Left lung (tissue), 10 donors: ENCODE results near the gene EPHB1. TPM values are rescaled to one million over a fixed set of nuclear protein-coding genes. Genes with fewer than 3 reads are reported as not detected.

Experiments used
- ATAC-seq: fragments of 200-7000 bp; cut with Tn5 transposase; one replicate; pipeline ENCODE4 v1.9.1; 2020; ENCODE audit warnings: moderate library complexity
- DNase-seq, 4 donors: peaks; one replicate each; pipeline ENCODE4 v3.0.0-alpha.2; 2013 to 2020
- H3K27ac ChIP-seq, 2 donors: fragments of 200-600 bp; sonication (generic) in 1 of 2; one replicate each; pipeline versions ENCODE4 v1.5.0 to v1.8.0; 2020 to 2021
- H3K27me3 ChIP-seq, 2 donors: fragments of 200-600 bp; sonication (generic) in 1 of 2; one replicate each; pipeline versions ENCODE4 v1.5.0 to v1.8.0; 2020 to 2021
- H3K36me3 ChIP-seq, 2 donors: fragments of 200-600 bp; sonication (generic) in 1 of 2; one replicate each; pipeline versions ENCODE4 v1.5.0 to v1.8.0; 2020 to 2021
- H3K4me1 ChIP-seq, 2 donors: fragments of 200-600 bp; one replicate each; pipeline ENCODE4 v1.8.0; 2021
- H3K4me3 ChIP-seq, 2 donors: fragments of 200-600 bp; sonication (generic) in 1 of 2; one replicate each; pipeline versions ENCODE4 v1.5.0 to v1.8.0; 2020 to 2021; ENCODE audit warnings: mild to moderate bottlenecking in 1 of 2
- H3K9me3 ChIP-seq, 2 donors: fragments of 200-600 bp; sonication (generic) in 1 of 2; one replicate each; pipeline versions ENCODE4 v1.5.0 to v1.8.0; 2020 to 2021
- CTCF ChIP-seq, 2 donors: fragments of 200-600 bp; sonication (generic) in 1 of 2; IDR thresholded peaks; one replicate each; pipeline versions ENCODE4 v1.5.0 to v1.8.0; 2021; ENCODE audit warnings: antibody characterized with exemption in 2 of 2
- intact Hi-C, 2 donors: fragments of 100-400 bp; cut with DNase I; formaldehyde crosslinking; loops; one replicate each; pipeline versions ENCODE4 v1.11.2 to v1.14.2; 2022
- polyA plus RNA-seq, 6 donors: library from polyadenylated mRNA; unstranded; fragments of 120-200 nt; gene quantifications; one replicate each; pipeline ENCODE4 v1.2.1, GENCODE V29; 2013; ENCODE audit not compliant: insufficient read length in 6 of 6
- total RNA-seq, 2 donors: library from RNA; stranded (reverse); fragmentation: NEBNext Ultra II Directional; extraction: Animal tissue kit (Norgen Biotek cat#: 25700); gene quantifications; one replicate each; pipeline ENCODE4 v1.2.1, GENCODE V29; 2021
- donor health status: DM: no; HTN: yes; CAD: no.
- donor health status: DM: no; HTN: no; CAD: no.

The EPHB1 gene
- total and polyA plus RNA-seq, 8 donors = 1.1 to 4.3 (median 2.7) TPM

- H3K9me3 ChIP-seq = no peaks in the 10 kb centered on the region
- intact Hi-C loops = no loop called here
- H3K4me1 ChIP-seq = no peaks in the 10 kb centered on the region
- ATAC-seq (no peak), DNase-seq (no peak)
- no peak for TF ChIP-seq CTCF (IDR thresholded peaks at IDR 0.05)
- H3K27me3 ChIP-seq = no peaks in the 10 kb centered on the region
- H3K36me3 ChIP-seq = no peaks in the 10 kb centered on the region
- no peak overlapping the region for H3K4me3 ChIP-seq
- H3K27ac ChIP-seq = no peak overlapping the region
These were observed 454.1 kb downstream of the EPHB1 start for GRCh38 chr3:135249186-135249585.

GRCh38 chr3:135258916-135259315 lies 463.9 kb downstream of the EPHB1 start:
- H3K27me3 ChIP-seq = peaks cover 0 to 5% of the 10 kb centered on the region in 2 donors
- no peaks in the 10 kb centered on the region for H3K9me3 ChIP-seq
- H3K4me1 ChIP-seq = no peaks in the 10 kb centered on the region
- TF ChIP-seq CTCF (IDR thresholded peaks at IDR 0.05) = no peak
- DNase-seq (no peak), ATAC-seq (no peak)
- H3K36me3 ChIP-seq = no peaks in the 10 kb centered on the region
- H3K4me3 ChIP-seq = no peak overlapping the region
- no peak overlapping the region for H3K27ac ChIP-seq
- intact Hi-C loops = no loop called here

- no peaks in the 10 kb centered on the region for H3K36me3 ChIP-seq
- DNase-seq = no peak
- no peak for TF ChIP-seq CTCF (IDR thresholded peaks at IDR 0.05)
- no peaks in the 10 kb centered on the region for H3K4me1 ChIP-seq
- no peaks in the 10 kb centered on the region for H3K9me3 ChIP-seq
- H3K27me3 ChIP-seq = peaks cover 0 to 5% of the 10 kb centered on the region in 2 donors
- ATAC-seq = no peak
- H3K27ac ChIP-seq = no peak overlapping the region
- intact Hi-C loops = no loop called here
- H3K4me3 ChIP-seq = no peak overlapping the region
These were observed 465.0 kb downstream of the EPHB1 start for GRCh38 chr3:135260025-135260424.

- Histone ChIP-seq H3K27ac (no peak overlapping the region), H3K27me3 (peaks cover 0 to 5% of the 10 kb centered on the region in 2 donors), H3K9me3 (no peaks in the 10 kb centered on the region), H3K4me1 (no peaks in the 10 kb centered on the region), H3K4me3 (no peak overlapping the region), H3K36me3 (no peaks in the 10 kb centered on the region)
- intact Hi-C loops = no loop called here
- no peak for ATAC-seq
- DNase-seq = no peak
- no peak for TF ChIP-seq CTCF (IDR thresholded peaks at IDR 0.05)
These were observed 466.2 kb downstream of the EPHB1 start for GRCh38 chr3:135261214-135261775.

GRCh38 chr3:135261916-135262315 lies 466.9 kb downstream of the EPHB1 start:
- no peak for TF ChIP-seq CTCF (IDR thresholded peaks at IDR 0.05)
- H3K9me3 ChIP-seq = no peaks in the 10 kb centered on the region
- peaks cover 0 to 5% of the 10 kb centered on the region in 2 donors for H3K27me3 ChIP-seq
- DNase-seq = no peak
- no peaks in the 10 kb centered on the region for H3K4me1 ChIP-seq
- intact Hi-C loops = no loop called here
- no peak overlapping the region for H3K27ac ChIP-seq
- H3K36me3 ChIP-seq = no peaks in the 10 kb centered on the region
- no peak for ATAC-seq
- no peak overlapping the region for H3K4me3 ChIP-seq
